Upper lobe of right lung (tissue), 1 donor: Measurements from ENCODE around the gene CATSPER3. TPM values are rescaled to one million over a fixed set of nuclear protein-coding genes. Genes with fewer than 3 reads are reported as not detected.
A peak's percentile ranks its signal among the peaks of the same experiment; 100 is the strongest.

Experiments
- ATAC-seq: fragments of 200-7000 bp; cut with Tn5 transposase; one replicate; pipeline ENCODE4 v1.9.1; 2020; ENCODE audit warnings: mild to moderate bottlenecking, moderate library complexity
- DNase-seq: peaks from one replicate; pipeline ENCODE4 v3.0.0-alpha.2; 2020
- H3K27ac ChIP-seq: fragments of 200-600 bp; one replicate; pipeline ENCODE4 v1.8.0; 2022
- H3K27me3 ChIP-seq: fragments of 200-600 bp; one replicate; pipeline ENCODE4 v1.8.0; 2022; ENCODE audit warnings: mild to moderate bottlenecking
- H3K36me3 ChIP-seq: fragments of 200-600 bp; one replicate; pipeline ENCODE4 v1.8.0; 2022
- H3K4me1 ChIP-seq: fragments of 200-600 bp; one replicate; pipeline ENCODE4 v1.8.0; 2022
- H3K4me3 ChIP-seq: fragments of 200-600 bp; one replicate; pipeline ENCODE4 v1.8.0; 2022; ENCODE audit warnings: mild to moderate bottlenecking
- H3K9me3 ChIP-seq: fragments of 200-600 bp; one replicate; pipeline ENCODE4 v1.8.0; 2022
- CTCF ChIP-seq: fragments of 200-600 bp; IDR thresholded peaks from one replicate; pipeline ENCODE4 v1.8.0; 2022; ENCODE audit warnings: antibody characterized with exemption
- intact Hi-C: fragments of 100-400 bp; cut with DNase I; formaldehyde crosslinking; loops from one replicate; pipeline ENCODE4 v1.11.0; 2022
- total RNA-seq: library from RNA; stranded (reverse); fragmentation: NEBNext Ultra II Directional; extraction: Animal tissue kit (Norgen Biotek cat#: 25700); gene quantifications from one replicate; pipeline ENCODE4 v1.2.1, GENCODE V29; 2021
- donor health status: DM: no; HTN: yes; CAD: no; lungs with severe emphysema.

CATSPER3 gene
- total RNA-seq, 1 donor from 2014 or later, result 0.87 TPM

GRCh38 chr5:135025730-135026644 lies 58.3 kb downstream of the CATSPER3 start:
- no peak for ATAC-seq
- peaks cover 53% of the 10 kb centered on the region for H3K27me3 ChIP-seq
- intact Hi-C loops, result no loop called here
- H3K36me3 ChIP-seq, result no peaks in the 10 kb centered on the region
- H3K4me1 ChIP-seq, result peaks cover 7% of the 10 kb centered on the region
- no peak for TF ChIP-seq CTCF
- H3K9me3 ChIP-seq, result no peaks in the 10 kb centered on the region
- H3K27ac ChIP-seq, result no peak overlapping the region
- H3K4me3 ChIP-seq, result no peak overlapping the region
- DNase-seq, result no peak

- Histone ChIP-seq H3K27me3 (peaks cover 61% of the 10 kb centered on the region), H3K27ac (no peak overlapping the region), H3K4me3 (no peak overlapping the region), H3K4me1 (peaks cover 14% of the 10 kb centered on the region), H3K9me3 (no peaks in the 10 kb centered on the region), H3K36me3 (no peaks in the 10 kb centered on the region)
- ATAC-seq (no peak), DNase-seq (no peak)
- intact Hi-C loops, result no loop called here
- TF ChIP-seq CTCF, result no peak
Measured at GRCh38 chr5:135026645-135027265, 59.0 kb downstream of the CATSPER3 start.

- H3K27me3 ChIP-seq, result peaks cover 66% of the 10 kb centered on the region
- no peaks in the 10 kb centered on the region for H3K9me3 ChIP-seq
- DNase-seq (no peak), ATAC-seq (peak; percentile 4)
- no peak overlapping the region for H3K4me3 ChIP-seq
- peaks cover 14% of the 10 kb centered on the region for H3K4me1 ChIP-seq
- no peak for TF ChIP-seq CTCF
- H3K36me3 ChIP-seq, result no peaks in the 10 kb centered on the region
- no peak overlapping the region for H3K27ac ChIP-seq
- intact Hi-C loops, result no loop called here
Measured at GRCh38 chr5:135027266-135027696, 59.6 kb downstream of the CATSPER3 start.

- peaks cover 17% of the 10 kb centered on the region for H3K4me1 ChIP-seq
- no peak overlapping the region for H3K27ac ChIP-seq
- no peak overlapping the region for H3K4me3 ChIP-seq
- no peaks in the 10 kb centered on the region for H3K9me3 ChIP-seq
- DNase-seq (no peak), ATAC-seq (peak; percentile 6)
- H3K36me3 ChIP-seq, result no peaks in the 10 kb centered on the region
- peaks cover 73% of the 10 kb centered on the region for H3K27me3 ChIP-seq
- intact Hi-C loops, result no loop called here
- no peak for TF ChIP-seq CTCF
Measured at GRCh38 chr5:135027697-135028615, 60.2 kb downstream of the CATSPER3 start.

- no peak for TF ChIP-seq CTCF
- peaks cover 81% of the 10 kb centered on the region for H3K27me3 ChIP-seq
- no peak overlapping the region for H3K27ac ChIP-seq
- peaks cover 24% of the 10 kb centered on the region for H3K4me1 ChIP-seq
- no peaks in the 10 kb centered on the region for H3K9me3 ChIP-seq
- ATAC-seq (no peak), DNase-seq (no peak)
- H3K4me3 ChIP-seq, result no peak overlapping the region
- no peaks in the 10 kb centered on the region for H3K36me3 ChIP-seq
- intact Hi-C loops, result no loop called here
Measured at GRCh38 chr5:135028791-135029476, 61.2 kb downstream of the CATSPER3 start.
